SK-N-SH treated with all-trans-retinoic acid at 6 μM for 48 hours (cell line): ENCODE data around the gene TTLL1.

Experiments used
- ATAC-seq: fragments of 200-7000 bp; cut with Tn5 transposase; 3 replicates; pipeline ENCODE4 v1.9.1; 2020; ENCODE audit warnings: mild to moderate bottlenecking, moderate library complexity
- ARNTL ChIP-seq: fragments of 450-650 bp; formaldehyde crosslinking; IDR thresholded peaks from 2 replicates; pipeline ENCODE4 v1.5.0; 2020; ENCODE audit warnings: low read depth, mild to moderate bottlenecking, moderate library complexity, borderline replicate concordance
- BACH2 ChIP-seq: fragments of 250-450 bp; sonication (Bioruptor Pico); IDR thresholded peaks from 2 replicates; pipeline ENCODE4 v1.9.0; 2021; ENCODE audit warnings: mild to moderate bottlenecking, borderline replicate concordance
- CSDC2 ChIP-seq: fragments of 250-450 bp; sonication (Bioruptor Pico); IDR thresholded peaks from 2 replicates; pipeline ENCODE4 v1.5.0; 2020; ENCODE audit warnings: mild to moderate bottlenecking, moderate library complexity
- ESRRG ChIP-seq: fragments of 250-450 bp; sonication (Bioruptor Pico); IDR thresholded peaks from 2 replicates; pipeline ENCODE4 v1.6.1; 2021; ENCODE audit warnings: mild to moderate bottlenecking
- GLIS3 ChIP-seq: fragments of 250-450 bp; sonication (Bioruptor Pico); IDR thresholded peaks from 2 replicates; pipeline ENCODE4 v1.5.0; 2020; ENCODE audit warnings: mild to moderate bottlenecking, moderate library complexity
- ISL1 ChIP-seq: fragments of 250-450 bp; sonication (Bioruptor Pico); IDR thresholded peaks from 2 replicates; pipeline ENCODE4 v2.1.2; 2022; ENCODE audit warnings: mild to moderate bottlenecking, moderate library complexity
- OSR1 ChIP-seq: fragments of 250-450 bp; sonication (Bioruptor Pico); IDR thresholded peaks from 2 replicates; pipeline ENCODE4 v1.8.0; 2022; ENCODE audit warnings: moderate library complexity, mild to moderate bottlenecking, inconsistent platforms
- POU6F1 ChIP-seq: fragments of 250-450 bp; sonication (Bioruptor Pico); IDR thresholded peaks from 2 replicates; pipeline ENCODE4 v1.8.0; 2021; ENCODE audit warnings: low read depth, mild to moderate bottlenecking, moderate library complexity, borderline replicate concordance
- PPARA ChIP-seq: fragments of 250-450 bp; sonication (Bioruptor Pico); IDR thresholded peaks from 2 replicates; pipeline ENCODE4 v1.5.0; 2020; ENCODE audit warnings: mild to moderate bottlenecking, borderline replicate concordance
- RARB ChIP-seq: fragments of 250-450 bp; sonication (Bioruptor Pico); IDR thresholded peaks from 2 replicates; pipeline ENCODE4 v1.8.0; 2021; ENCODE audit warnings: mild to moderate bottlenecking, moderate library complexity
- SNAI2 ChIP-seq: fragments of 250-450 bp; sonication (Bioruptor Pico); IDR thresholded peaks from 2 replicates; pipeline ENCODE4 v1.5.0; 2020; ENCODE audit warnings: mild to moderate bottlenecking, moderate library complexity
- TCF4 ChIP-seq: fragments of 250-450 bp; sonication (Bioruptor Pico); IDR thresholded peaks from 2 replicates; pipeline ENCODE4 v1.8.0; 2021; ENCODE audit warnings: mild to moderate bottlenecking, moderate library complexity, borderline replicate concordance
- TOX ChIP-seq: fragments of 250-450 bp; sonication (Bioruptor Pico); IDR thresholded peaks from 2 replicates; pipeline ENCODE4 v1.8.0; 2021; ENCODE audit warnings: mild to moderate bottlenecking, moderate library complexity, borderline replicate concordance
- ZC3H10 ChIP-seq: fragments of 250-450 bp; sonication (Bioruptor Pico); IDR thresholded peaks from 2 replicates; pipeline ENCODE4 v1.5.1; 2021; ENCODE audit warnings: mild to moderate bottlenecking, moderate library complexity
- ZFP3 ChIP-seq: fragments of 250-450 bp; sonication (Bioruptor Pico); IDR thresholded peaks from 2 replicates; pipeline ENCODE4 v1.5.0; 2020; ENCODE audit warnings: mild to moderate bottlenecking, moderate library complexity
- ZFP30 ChIP-seq: fragments of 450-650 bp; formaldehyde crosslinking; IDR thresholded peaks from 2 replicates; pipeline ENCODE4 v1.5.0; 2022; ENCODE audit warnings: mild to moderate bottlenecking, moderate library complexity
- ZNF565 ChIP-seq: fragments of 450-650 bp; formaldehyde crosslinking; conservative IDR thresholded peaks from 2 replicates; pipeline ENCODE4 v1.5.0; 2020; ENCODE audit warnings: low read depth, mild to moderate bottlenecking, moderate library complexity
- ZNF70 ChIP-seq: fragments of 450-650 bp; formaldehyde crosslinking; IDR thresholded peaks from 2 replicates; pipeline ENCODE4 v1.5.0; 2020; ENCODE audit warnings: mild to moderate bottlenecking, moderate library complexity
- ZNF8 ChIP-seq: fragments of 450-650 bp; formaldehyde crosslinking; IDR thresholded peaks from 2 replicates; pipeline ENCODE4 v1.5.0; 2020; ENCODE audit warnings: mild to moderate bottlenecking, moderate library complexity
- TF ChIP-seq, protein P1 (sequence below): fragments of 250-450 bp; sonication (Bioruptor Pico); IDR thresholded peaks from 2 replicates; pipeline ENCODE4 v1.8.0; 2020; ENCODE audit warnings: mild to moderate bottlenecking, moderate library complexity, borderline replicate concordance
- TF ChIP-seq, protein P2 (sequence below): fragments of 250-450 bp; sonication (Bioruptor Pico); IDR thresholded peaks from 2 replicates; pipeline ENCODE4 v1.5.1; 2020; ENCODE audit warnings: low read depth, mild to moderate bottlenecking, moderate library complexity

Gene TTLL1

DNA sequence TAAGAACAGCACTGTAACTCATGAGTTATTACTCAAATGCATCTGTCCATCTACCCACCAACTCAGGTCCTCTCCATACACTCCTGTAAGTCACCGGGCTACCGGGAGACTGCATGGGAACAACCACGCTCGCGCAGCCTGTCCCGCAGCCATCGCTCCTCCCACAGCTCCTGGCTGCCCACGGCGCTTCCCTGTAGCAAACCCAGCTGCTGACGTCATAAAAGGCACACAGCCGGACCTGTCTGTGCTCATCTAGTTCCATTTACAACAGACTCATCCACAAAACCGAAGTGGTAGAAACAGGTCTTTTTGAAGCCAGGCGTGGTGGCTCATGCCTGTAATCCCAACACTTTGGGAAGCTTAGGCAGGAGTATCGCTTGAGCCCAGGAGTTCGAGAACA lies 50.9 kb downstream of the TTLL1 start (continued):
- TF ChIP-seq, protein P1, sequence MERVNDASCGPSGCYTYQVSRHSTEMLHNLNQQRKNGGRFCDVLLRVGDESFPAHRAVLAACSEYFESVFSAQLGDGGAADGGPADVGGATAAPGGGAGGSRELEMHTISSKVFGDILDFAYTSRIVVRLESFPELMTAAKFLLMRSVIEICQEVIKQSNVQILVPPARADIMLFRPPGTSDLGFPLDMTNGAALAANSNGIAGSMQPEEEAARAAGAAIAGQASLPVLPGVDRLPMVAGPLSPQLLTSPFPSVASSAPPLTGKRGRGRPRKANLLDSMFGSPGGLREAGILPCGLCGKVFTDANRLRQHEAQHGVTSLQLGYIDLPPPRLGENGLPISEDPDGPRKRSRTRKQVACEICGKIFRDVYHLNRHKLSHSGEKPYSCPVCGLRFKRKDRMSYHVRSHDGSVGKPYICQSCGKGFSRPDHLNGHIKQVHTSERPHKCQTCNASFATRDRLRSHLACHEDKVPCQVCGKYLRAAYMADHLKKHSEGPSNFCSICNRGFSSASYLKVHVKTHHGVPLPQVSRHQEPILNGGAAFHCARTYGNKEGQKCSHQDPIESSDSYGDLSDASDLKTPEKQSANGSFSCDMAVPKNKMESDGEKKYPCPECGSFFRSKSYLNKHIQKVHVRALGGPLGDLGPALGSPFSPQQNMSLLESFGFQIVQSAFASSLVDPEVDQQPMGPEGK (CRISPR knock-in tag) = no peak
- TF ChIP-seq ZFP3 (CRISPR knock-in tag) = no peak
- TF ChIP-seq ZNF8 (CRISPR knock-in tag) = no peak
- TF ChIP-seq PPARA (CRISPR knock-in tag) = no peak
- TF ChIP-seq ISL1 = no peak
- TF ChIP-seq ZNF565 (CRISPR knock-in tag) = no peak
- no peak for TF ChIP-seq ZFP30 (CRISPR knock-in tag)
- no peak for TF ChIP-seq TOX (CRISPR knock-in tag)
- TF ChIP-seq ZNF70 (CRISPR knock-in tag) = no peak
- no peak for TF ChIP-seq SNAI2 (CRISPR knock-in tag)
- TF ChIP-seq RARB (CRISPR knock-in tag) = no peak

DNA sequence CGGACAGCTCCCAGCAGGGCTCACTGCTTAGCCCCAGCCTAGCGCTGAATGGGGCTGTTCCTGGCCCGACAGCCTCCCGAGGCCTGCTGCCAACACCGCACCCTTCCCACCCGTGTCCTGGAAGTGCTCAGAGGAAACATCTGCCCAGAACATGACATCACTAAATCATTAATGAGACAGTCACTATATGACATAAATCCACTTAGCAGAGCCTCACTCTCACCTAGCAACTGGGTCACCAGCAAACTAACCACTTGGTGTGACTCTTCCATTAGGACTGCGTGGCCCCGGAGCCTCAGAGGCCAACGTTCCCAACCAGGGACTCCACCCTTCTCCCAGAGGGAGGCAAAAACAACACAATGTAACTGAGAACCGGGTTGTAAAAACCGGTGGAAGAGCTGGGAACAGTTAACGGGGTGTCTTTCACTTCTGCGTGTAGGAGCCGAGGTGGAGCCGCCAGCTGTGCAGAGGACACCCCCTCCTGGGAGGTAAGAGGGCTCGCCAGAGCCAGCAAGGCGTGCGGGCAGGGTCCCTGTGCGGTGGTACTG lies 52.8 kb downstream of the TTLL1 start:
- no peak for ATAC-seq
- TF ChIP-seq ESRRG (CRISPR knock-in tag) (no peak), GLIS3 (no peak), BACH2 (CRISPR knock-in tag) (no peak), OSR1 (CRISPR knock-in tag) (no peak), ZNF70 (CRISPR knock-in tag) (no peak), RARB (CRISPR knock-in tag) (no peak), ZFP30 (CRISPR knock-in tag) (no peak), ZC3H10 (CRISPR knock-in tag) (no peak), POU6F1 (CRISPR knock-in tag) (no peak), ARNTL (CRISPR knock-in tag) (no peak), ZNF8 (CRISPR knock-in tag) (no peak), CSDC2 (CRISPR knock-in tag) (no peak)
- TF ChIP-seq, protein P1 (CRISPR knock-in tag) = no peak
- TF ChIP-seq, protein P2, sequence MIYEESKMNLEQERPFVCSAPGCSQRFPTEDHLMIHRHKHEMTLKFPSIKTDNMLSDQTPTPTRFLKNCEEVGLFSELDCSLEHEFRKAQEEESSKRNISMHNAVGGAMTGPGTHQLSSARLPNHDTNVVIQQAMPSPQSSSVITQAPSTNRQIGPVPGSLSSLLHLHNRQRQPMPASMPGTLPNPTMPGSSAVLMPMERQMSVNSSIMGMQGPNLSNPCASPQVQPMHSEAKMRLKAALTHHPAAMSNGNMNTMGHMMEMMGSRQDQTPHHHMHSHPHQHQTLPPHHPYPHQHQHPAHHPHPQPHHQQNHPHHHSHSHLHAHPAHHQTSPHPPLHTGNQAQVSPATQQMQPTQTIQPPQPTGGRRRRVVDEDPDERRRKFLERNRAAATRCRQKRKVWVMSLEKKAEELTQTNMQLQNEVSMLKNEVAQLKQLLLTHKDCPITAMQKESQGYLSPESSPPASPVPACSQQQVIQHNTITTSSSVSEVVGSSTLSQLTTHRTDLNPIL (CRISPR knock-in tag) = no peak

GRCh38 chr22:43035250-43035649 lies 53.9 kb downstream of the TTLL1 start:
- TF ChIP-seq GLIS3 = no peak
- TF ChIP-seq ZNF8 (CRISPR knock-in tag) = no peak
- TF ChIP-seq ESRRG (CRISPR knock-in tag) = no peak
- no peak for TF ChIP-seq ZNF70 (CRISPR knock-in tag)
- no peak for TF ChIP-seq RARB (CRISPR knock-in tag)
- no peak for TF ChIP-seq ZNF565 (CRISPR knock-in tag)
- TF ChIP-seq, protein P2 (CRISPR knock-in tag) = no peak
- no peak for TF ChIP-seq ARNTL (CRISPR knock-in tag)
- TF ChIP-seq CSDC2 (CRISPR knock-in tag) = no peak
- TF ChIP-seq, protein P1 (CRISPR knock-in tag) = no peak
- TF ChIP-seq TCF4 (CRISPR knock-in tag) = no peak
- TF ChIP-seq BACH2 (CRISPR knock-in tag) = no peak
- ATAC-seq = no peak
